ENCODE data around the gene THPO. TPM values are rescaled to one million over a fixed set of nuclear protein-coding genes. Genes with fewer than 3 reads are reported as not detected.

THPO gene
- total RNA-seq, 1 donor from 2014 or later: 0.24 TPM

DNA sequence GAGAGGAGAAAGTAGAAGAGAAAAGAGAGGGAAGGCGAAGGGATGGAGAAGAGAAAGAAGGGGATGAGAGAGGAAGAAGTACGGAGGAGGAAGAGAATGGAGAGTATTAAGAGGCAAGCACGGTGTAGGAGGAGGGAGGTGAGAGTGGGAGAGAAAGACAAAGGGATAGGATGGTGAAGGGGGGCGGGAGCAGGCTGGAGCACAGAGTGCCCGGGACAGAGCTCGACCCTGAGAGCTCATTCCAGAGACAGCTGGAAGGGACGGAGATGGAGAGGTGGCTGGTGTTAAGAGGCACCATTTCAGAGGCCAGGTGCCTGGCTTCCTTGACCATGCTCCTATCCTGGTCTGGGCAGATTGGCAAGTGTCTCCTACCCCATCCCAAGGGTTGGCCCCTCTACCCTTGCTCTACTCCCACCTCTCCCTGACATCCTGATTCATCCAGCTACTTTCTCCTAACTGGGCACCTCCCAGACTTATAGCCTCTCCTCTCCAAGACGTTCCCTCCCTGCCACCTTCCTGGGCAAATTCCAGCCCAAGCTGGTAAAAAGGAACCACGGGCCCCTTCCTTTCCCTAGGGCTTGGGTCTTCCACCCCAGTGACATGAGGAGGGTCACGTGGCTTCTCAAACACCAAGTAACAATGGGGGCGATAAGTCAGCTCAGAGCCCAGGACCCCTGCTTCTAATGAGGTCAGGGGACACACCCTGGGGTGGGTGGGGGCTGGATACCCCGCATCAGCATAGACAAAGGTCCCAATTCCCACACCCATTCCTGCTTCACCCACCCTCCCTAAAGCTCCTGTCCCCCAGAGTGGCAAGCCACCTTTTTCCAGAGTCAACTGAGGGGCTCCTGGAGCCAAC, 17.7 kb downstream of the THPO start:
- intact Hi-C loops (cut with DNase I): no loop called here
- Histone ChIP-seq H3K4me1 (peaks cover 23% of the 10 kb centered on the region), H3K36me3 (peaks cover 18% of the 10 kb centered on the region), H3K27ac (no peak overlapping the region), H3K4me3 (peak overlapping the region; percentile 98), H3K9me3 (no peaks in the 10 kb centered on the region), H3K27me3 (ENCODE audit: low read depth) (no peaks in the 10 kb centered on the region)
- ATAC-seq (no peak), DNase-seq (no peak)
- no peak for TF ChIP-seq CTCF (IDR thresholded peaks at IDR 0.05)

- H3K4me3 ChIP-seq: no peak overlapping the region
- no peaks in the 10 kb centered on the region for H3K27me3 ChIP-seq (ENCODE audit: low read depth)
- no peak for TF ChIP-seq CTCF (IDR thresholded peaks at IDR 0.05)
- ATAC-seq: no peak
- peaks cover 11% of the 10 kb centered on the region for H3K36me3 ChIP-seq
- H3K9me3 ChIP-seq: no peaks in the 10 kb centered on the region
- H3K27ac ChIP-seq: no peak overlapping the region
- intact Hi-C loops (cut with DNase I): no loop called here
- DNase-seq: no peak
- peaks cover 22% of the 10 kb centered on the region for H3K4me1 ChIP-seq
Observed at GRCh38 chr3:184359610-184360009, 18.4 kb downstream of the THPO start.

GRCh38 chr3:184358921-184359350, 19.1 kb downstream of the THPO start:
- no peak for TF ChIP-seq CTCF (IDR thresholded peaks at IDR 0.05)
- Histone ChIP-seq H3K4me3 (no peak overlapping the region), H3K27me3 (ENCODE audit: low read depth) (no peaks in the 10 kb centered on the region), H3K36me3 (peaks cover 10% of the 10 kb centered on the region), H3K27ac (no peak overlapping the region), H3K9me3 (no peaks in the 10 kb centered on the region), H3K4me1 (peaks cover 15% of the 10 kb centered on the region)
- ATAC-seq (no peak), DNase-seq (no peak)
- intact Hi-C loops (cut with DNase I): no loop called here

- TF ChIP-seq CTCF (IDR thresholded peaks at IDR 0.05): no peak
- peaks cover 10% of the 10 kb centered on the region for H3K36me3 ChIP-seq
- ATAC-seq (no peak), DNase-seq (no peak)
- intact Hi-C loops (cut with DNase I): no loop called here
- H3K27ac ChIP-seq: no peak overlapping the region
- H3K27me3 ChIP-seq (ENCODE audit: low read depth): no peaks in the 10 kb centered on the region
- H3K9me3 ChIP-seq: no peaks in the 10 kb centered on the region
- H3K4me3 ChIP-seq: no peak overlapping the region
- H3K4me1 ChIP-seq: peaks cover 9% of the 10 kb centered on the region
Observed at GRCh38 chr3:184358124-184358767, 19.8 kb downstream of the THPO start.

DNA sequence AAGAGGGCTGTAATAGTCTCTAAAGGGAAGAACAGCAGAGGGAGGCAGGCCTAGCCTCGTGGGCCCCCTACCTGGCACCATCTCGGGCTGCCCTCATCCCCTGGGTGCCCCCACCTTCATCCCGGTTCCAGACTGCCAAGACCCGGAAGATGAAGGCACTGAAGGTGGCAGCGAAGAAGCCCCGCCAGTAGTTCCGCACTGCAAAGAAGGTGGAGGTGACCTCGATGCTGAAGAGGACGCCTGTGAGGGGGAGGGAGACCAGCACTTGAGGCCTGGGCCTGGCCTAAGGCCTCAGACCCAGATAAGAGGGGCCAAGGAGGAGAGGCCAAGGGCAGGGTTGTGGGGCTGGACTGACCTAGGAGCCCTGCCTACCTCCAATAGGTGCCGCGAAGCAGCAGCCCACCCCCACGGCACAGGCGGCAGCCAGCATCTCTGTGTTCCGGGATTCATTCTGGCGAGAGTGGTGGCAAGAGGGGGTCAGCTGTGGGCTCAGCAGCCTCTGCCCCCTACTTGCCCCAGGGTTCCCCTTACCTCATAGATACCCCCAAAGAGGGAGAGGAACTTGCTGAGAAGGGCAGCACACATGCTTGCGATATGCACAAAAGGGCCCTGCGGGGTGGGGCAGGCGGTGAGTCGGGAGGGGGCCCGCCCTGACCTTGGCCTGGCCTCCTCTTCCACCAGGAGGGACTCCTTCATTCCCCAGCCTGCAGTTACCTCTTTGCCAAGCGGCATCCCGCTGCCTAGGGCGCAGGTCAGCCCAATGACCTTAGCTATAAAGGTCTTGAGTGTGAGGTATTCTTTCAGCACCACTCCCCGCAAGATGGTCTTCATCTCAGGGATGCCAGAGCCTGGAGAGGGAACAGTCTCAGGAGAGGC, 20.5 kb downstream of the THPO start:
- Histone ChIP-seq H3K27me3 (ENCODE audit: low read depth) (no peaks in the 10 kb centered on the region), H3K4me3 (no peak overlapping the region), H3K9me3 (no peaks in the 10 kb centered on the region), H3K36me3 (peaks cover 10% of the 10 kb centered on the region), H3K27ac (no peak overlapping the region), H3K4me1 (peaks cover 9% of the 10 kb centered on the region)
- intact Hi-C loops (cut with DNase I): no loop called here
- ATAC-seq (no peak), DNase-seq (no peak)
- TF ChIP-seq CTCF (IDR thresholded peaks at IDR 0.05): no peak
